Fibroblast of pulmonary artery (primary cell): ENCODE results near the gene ADH5.

ENCODE experiments used
- DNase-seq: peaks from one replicate; pipeline ENCODE4 v3.0.0-alpha.2; 2010; ENCODE audit warnings: low read depth
- H3K4me3 ChIP-seq: replicated peaks from 2 replicates; pipeline ENCODE4 v1.5.1; 2011; ENCODE audit warnings: low read depth, mild to moderate bottlenecking, control low read depth, low read length, moderate library complexity
- TF ChIP-seq, protein P1 (sequence below): IDR thresholded peaks from 2 replicates; pipeline ENCODE4 v1.5.1; 2011; ENCODE audit warnings: mild to moderate bottlenecking, control low read depth, low read length, inconsistent platforms; ENCODE audit errors: missing control alignments

Gene ADH5

DNA sequence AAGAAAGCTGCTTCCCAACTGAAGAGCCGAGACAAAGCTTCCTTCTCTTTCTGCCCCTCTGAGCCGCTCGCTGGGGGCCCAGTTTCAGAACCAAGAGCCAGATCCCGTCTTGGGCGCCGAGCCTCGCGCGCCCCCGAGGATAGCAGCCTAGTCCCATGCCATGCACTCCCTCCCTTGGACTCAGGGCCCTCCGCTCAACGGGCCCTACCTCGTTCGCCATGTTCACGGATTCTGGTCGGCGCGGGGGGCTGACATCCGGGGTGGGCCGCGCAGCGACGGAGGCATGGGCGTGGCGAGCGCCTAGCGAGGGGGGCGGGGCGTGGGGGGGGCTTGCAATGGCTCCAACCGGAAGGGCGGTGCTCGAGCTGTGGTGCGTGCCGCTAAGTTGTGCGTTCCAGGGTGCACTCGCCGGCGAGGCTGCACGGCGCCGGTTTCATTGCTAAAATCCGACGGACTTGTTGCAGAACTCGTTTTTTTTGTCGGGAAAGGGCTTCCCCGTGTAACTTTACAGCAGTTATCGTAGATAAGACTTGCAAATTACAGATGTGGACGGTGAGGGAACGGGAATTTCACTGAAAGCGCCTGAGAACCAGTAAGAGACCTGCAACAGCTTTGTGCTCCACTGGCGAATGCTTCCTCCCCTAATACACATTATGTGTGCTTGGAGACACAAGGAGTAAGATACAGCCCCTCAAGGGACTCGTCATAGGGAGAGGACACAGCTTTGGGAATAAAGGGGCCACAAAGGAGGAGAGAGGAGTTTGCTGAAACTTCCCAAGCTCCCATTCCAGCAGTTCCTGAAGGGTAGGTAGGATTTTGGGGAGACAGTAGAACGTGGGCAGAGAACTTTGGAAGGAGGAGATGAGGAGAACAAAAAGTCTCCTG, at the start of gene ADH5:
ADH5 (minus strand) TSS at position 308 of the 885 bp plus-strand sequence; CDS start at position 220, 88 bp downstream.
- TF ChIP-seq, protein P1, sequence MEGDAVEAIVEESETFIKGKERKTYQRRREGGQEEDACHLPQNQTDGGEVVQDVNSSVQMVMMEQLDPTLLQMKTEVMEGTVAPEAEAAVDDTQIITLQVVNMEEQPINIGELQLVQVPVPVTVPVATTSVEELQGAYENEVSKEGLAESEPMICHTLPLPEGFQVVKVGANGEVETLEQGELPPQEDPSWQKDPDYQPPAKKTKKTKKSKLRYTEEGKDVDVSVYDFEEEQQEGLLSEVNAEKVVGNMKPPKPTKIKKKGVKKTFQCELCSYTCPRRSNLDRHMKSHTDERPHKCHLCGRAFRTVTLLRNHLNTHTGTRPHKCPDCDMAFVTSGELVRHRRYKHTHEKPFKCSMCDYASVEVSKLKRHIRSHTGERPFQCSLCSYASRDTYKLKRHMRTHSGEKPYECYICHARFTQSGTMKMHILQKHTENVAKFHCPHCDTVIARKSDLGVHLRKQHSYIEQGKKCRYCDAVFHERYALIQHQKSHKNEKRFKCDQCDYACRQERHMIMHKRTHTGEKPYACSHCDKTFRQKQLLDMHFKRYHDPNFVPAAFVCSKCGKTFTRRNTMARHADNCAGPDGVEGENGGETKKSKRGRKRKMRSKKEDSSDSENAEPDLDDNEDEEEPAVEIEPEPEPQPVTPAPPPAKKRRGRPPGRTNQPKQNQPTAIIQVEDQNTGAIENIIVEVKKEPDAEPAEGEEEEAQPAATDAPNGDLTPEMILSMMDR: no peak
- H3K4me3 ChIP-seq: peak within 1 kb of the TSS; percentile 91
- DNase-seq: peak; percentile 87

DNA sequence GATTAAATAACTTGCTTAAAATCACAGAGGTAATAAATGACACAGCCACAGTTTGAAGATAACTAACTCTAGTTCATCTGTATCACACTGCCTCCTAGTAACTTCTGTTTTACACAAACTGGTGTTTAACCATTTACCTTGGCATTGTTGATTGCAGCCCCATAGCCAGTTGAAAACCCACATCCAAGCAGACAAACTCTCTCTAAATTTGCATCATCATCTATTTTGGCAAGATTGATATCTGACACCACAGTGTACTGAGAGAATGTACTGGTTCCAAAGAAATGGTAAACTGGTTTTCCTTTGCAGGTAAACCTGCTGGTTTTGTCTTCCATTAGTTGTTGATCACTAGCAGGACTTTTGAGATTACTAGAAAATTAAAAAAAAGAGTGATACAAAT, 47.7 kb upstream of the ADH5 start:
- TF ChIP-seq, protein P1: no peak
- no peak for DNase-seq
- H3K4me3 ChIP-seq: no peak overlapping the region

DNA sequence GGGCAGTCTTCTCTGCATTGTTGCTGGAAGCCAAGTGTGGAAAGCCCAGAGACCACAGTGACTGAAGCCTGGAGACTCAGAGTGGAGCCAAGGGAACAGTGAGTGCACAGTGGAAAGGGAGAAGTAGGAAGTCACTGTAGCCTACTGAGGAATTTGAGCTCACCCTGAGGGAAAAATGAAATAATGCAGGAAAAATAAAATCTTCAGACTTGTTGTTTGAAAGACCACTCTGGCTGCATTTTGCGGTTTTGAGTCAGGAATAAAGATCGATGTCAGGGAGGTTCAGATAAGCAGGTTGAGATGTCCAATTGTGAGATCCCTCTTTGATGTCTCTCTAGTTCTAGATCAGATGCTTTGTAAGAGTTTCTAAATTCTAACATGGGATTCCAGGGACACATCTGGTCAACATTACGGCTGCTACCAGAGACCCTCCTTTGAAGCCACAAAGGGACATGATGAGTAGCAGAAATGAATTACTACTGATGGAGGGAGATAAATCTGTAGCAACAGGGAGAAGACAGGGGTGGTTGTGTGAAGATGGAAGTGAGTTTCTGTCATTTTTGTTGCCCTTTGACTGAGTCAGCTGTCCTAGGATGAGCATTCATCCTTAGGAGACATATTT, 47.1 kb upstream of the ADH5 start:
- TF ChIP-seq, protein P1: no peak
- no peak overlapping the region for H3K4me3 ChIP-seq
- DNase-seq: no peak

DNA sequence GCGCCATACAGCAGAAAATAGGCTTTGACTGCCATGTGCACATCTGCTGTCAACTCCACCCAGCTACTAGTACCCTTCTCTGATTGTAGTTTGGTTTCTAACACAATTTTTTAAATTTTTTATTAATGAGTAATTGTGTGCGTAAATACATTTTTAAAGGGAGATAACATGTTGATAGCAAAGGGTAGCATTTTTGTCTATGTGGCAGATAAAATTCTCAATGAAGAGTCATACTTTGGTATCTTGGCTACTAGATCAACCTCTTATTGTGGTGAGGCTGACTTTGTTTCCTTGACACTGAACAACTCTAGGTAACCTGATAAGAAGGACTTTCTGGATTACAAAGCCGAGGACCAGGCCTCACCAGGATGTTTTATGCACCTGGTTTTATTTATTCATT, 46.0 kb upstream of the ADH5 start:
- TF ChIP-seq, protein P1: no peak
- no peak overlapping the region for H3K4me3 ChIP-seq
- DNase-seq: peak; percentile 28

DNA sequence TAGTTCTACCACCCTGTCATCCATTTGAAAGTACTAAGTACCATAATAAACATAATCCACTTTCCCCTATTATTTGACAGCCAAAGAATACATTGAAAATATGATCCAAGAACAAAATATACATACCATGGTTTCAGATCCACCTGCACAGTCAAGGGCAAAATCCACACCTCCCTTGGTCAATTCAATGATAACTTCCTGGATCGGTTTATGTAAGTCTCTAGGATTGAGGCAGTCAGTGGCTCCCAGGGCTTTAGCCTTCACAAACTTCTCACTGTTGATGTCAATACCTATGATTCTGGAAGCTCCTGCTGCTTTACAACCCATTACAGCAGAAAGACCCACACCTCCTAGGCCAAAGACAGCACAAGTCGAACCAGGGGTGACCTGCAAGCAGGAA, 42.8 kb upstream of the ADH5 start:
- TF ChIP-seq, protein P1: no peak
- H3K4me3 ChIP-seq: no peak overlapping the region
- no peak for DNase-seq

DNA sequence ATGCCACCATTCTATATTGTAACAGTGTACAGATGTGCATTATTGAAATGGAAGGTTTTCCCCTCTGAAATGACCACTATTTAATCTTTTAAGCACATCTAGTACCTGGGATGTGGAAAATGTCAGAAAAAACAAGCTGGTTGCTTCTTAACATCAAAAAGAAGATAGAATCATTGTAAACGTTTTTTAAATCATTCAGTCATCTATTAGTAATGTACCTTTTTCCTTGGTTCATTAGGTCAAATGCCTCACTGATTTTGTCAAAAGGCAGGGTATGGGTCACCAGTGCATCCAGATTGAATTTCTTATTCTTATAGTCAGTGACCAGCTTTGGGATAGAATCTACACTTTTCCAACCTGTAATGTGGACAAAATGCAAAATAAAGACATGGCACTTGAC, 37.8 kb upstream of the ADH5 start:
- no peak for DNase-seq
- TF ChIP-seq, protein P1: no peak
- no peak overlapping the region for H3K4me3 ChIP-seq
